DND-41 (cell line): ENCODE data around the gene REG1B.

Experiments used
- ATAC-seq: fragments of 200-7000 bp; cut with Tn5 transposase; 3 replicates; pipeline ENCODE4 v1.9.1; 2021; ENCODE audit warnings: low read depth; ENCODE audit not compliant: insufficient read depth
- DNase-seq: peaks from one replicate; pipeline ENCODE4 v3.0.0-alpha.2; 2020
- H2AFZ ChIP-seq: 2 replicates; pipeline ENCODE4 v1.6.0; 2012; ENCODE audit warnings: low read depth, low read length
- H3K27ac ChIP-seq: 2 replicates; pipeline ENCODE4 v1.5.1; 2012; ENCODE audit warnings: low read length, inconsistent platforms
- H3K27me3 ChIP-seq: fragments of 200-600 bp; sonication (generic); 2 replicates; pipeline ENCODE4 v1.6.0; 2012; ENCODE audit warnings: low read length, mild to moderate bottlenecking, inconsistent platforms; ENCODE audit not compliant: insufficient read depth, poor library complexity
- H3K36me3 ChIP-seq: 2 replicates; pipeline ENCODE4 v1.5.1; 2012; ENCODE audit warnings: low read length, inconsistent platforms; ENCODE audit not compliant: insufficient read depth
- H3K4me1 ChIP-seq: 2 replicates; pipeline ENCODE4 v1.5.1; 2012; ENCODE audit warnings: mild to moderate bottlenecking, low read length; ENCODE audit not compliant: insufficient read depth
- H3K4me2 ChIP-seq: 2 replicates; pipeline ENCODE4 v1.6.0; 2012; ENCODE audit warnings: mild to moderate bottlenecking, moderate library complexity, low read length, inconsistent platforms; ENCODE audit not compliant: insufficient read depth
- H3K4me3 ChIP-seq, 2 experiments: fragments of 200-600 bp in 1 of 2; shearing (Covaris generic) in 1 of 2; 2 replicates each; pipeline ENCODE4 v1.5.1; 2012 to 2016; ENCODE audit warnings: inconsistent platforms in 2 of 2, low read length in 2 of 2, mild to moderate bottlenecking in 2 of 2, low read depth in 1 of 2, moderate library complexity in 1 of 2
- H3K79me2 ChIP-seq: 2 replicates; pipeline ENCODE4 v1.6.0; 2012; ENCODE audit warnings: low read length, inconsistent platforms; ENCODE audit not compliant: insufficient read depth
- H3K9ac ChIP-seq: 2 replicates; pipeline ENCODE4 v1.6.0; 2012; ENCODE audit warnings: low read depth, mild to moderate bottlenecking, inconsistent platforms, low read length, moderate library complexity
- H3K9me3 ChIP-seq: 2 replicates; pipeline ENCODE4 v1.5.1; 2012; ENCODE audit warnings: low read length, moderate library complexity, mild to moderate bottlenecking, inconsistent platforms; ENCODE audit not compliant: insufficient read depth, severe bottlenecking
- H4K20me1 ChIP-seq: 2 replicates; pipeline ENCODE4 v1.6.0; 2012; ENCODE audit warnings: low read length; ENCODE audit not compliant: insufficient read depth
- EZH2 ChIP-seq: IDR thresholded peaks from 3 replicates; pipeline ENCODE4 v1.6.1; 2012; ENCODE audit warnings: borderline replicate concordance, low read depth, mild to moderate bottlenecking, moderate library complexity, low read length, inconsistent platforms; ENCODE audit not compliant: severe bottlenecking
- TF ChIP-seq, protein P1 (sequence below): IDR thresholded peaks from 2 replicates; pipeline ENCODE4 v1.5.1; 2012; ENCODE audit warnings: borderline replicate concordance, low read length, moderate library complexity, mild to moderate bottlenecking; ENCODE audit not compliant: poor library complexity, severe bottlenecking; ENCODE audit errors: extremely low read depth

Gene REG1B

GRCh38 chr2:79105259-79105658, 17.5 kb upstream of the REG1B start:
- Histone ChIP-seq H3K4me2 (no peak overlapping the region), H3K9ac (no peak overlapping the region), H3K9me3 (no peaks in the 10 kb centered on the region), H3K27ac (no peak overlapping the region), H3K4me1 (no peaks in the 10 kb centered on the region), H3K4me3 (no peak overlapping the region), H3K36me3 (no peaks in the 10 kb centered on the region), H2AFZ (no peak overlapping the region), H3K27me3 (no peaks in the 10 kb centered on the region), H4K20me1 (no peaks in the 10 kb centered on the region), H3K79me2 (no peaks in the 10 kb centered on the region)
- TF ChIP-seq EZH2, result no peak
- TF ChIP-seq, protein P1, sequence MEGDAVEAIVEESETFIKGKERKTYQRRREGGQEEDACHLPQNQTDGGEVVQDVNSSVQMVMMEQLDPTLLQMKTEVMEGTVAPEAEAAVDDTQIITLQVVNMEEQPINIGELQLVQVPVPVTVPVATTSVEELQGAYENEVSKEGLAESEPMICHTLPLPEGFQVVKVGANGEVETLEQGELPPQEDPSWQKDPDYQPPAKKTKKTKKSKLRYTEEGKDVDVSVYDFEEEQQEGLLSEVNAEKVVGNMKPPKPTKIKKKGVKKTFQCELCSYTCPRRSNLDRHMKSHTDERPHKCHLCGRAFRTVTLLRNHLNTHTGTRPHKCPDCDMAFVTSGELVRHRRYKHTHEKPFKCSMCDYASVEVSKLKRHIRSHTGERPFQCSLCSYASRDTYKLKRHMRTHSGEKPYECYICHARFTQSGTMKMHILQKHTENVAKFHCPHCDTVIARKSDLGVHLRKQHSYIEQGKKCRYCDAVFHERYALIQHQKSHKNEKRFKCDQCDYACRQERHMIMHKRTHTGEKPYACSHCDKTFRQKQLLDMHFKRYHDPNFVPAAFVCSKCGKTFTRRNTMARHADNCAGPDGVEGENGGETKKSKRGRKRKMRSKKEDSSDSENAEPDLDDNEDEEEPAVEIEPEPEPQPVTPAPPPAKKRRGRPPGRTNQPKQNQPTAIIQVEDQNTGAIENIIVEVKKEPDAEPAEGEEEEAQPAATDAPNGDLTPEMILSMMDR, result no peak
- ATAC-seq (no peak), DNase-seq (no peak)

GRCh38 chr2:79103214-79103613, 15.4 kb upstream of the REG1B start:
- H2AFZ ChIP-seq, result no peak overlapping the region
- H3K27ac ChIP-seq, result no peak overlapping the region
- H3K9ac ChIP-seq, result no peak overlapping the region
- H4K20me1 ChIP-seq, result no peaks in the 10 kb centered on the region
- no peaks in the 10 kb centered on the region for H3K4me1 ChIP-seq
- no peaks in the 10 kb centered on the region for H3K36me3 ChIP-seq
- no peak for TF ChIP-seq EZH2
- TF ChIP-seq, protein P1, result no peak
- no peak overlapping the region for H3K4me2 ChIP-seq
- no peak overlapping the region for H3K4me3 ChIP-seq
- ATAC-seq (no peak), DNase-seq (no peak)
- no peaks in the 10 kb centered on the region for H3K27me3 ChIP-seq
- H3K79me2 ChIP-seq, result no peaks in the 10 kb centered on the region
- no peaks in the 10 kb centered on the region for H3K9me3 ChIP-seq

DNA sequence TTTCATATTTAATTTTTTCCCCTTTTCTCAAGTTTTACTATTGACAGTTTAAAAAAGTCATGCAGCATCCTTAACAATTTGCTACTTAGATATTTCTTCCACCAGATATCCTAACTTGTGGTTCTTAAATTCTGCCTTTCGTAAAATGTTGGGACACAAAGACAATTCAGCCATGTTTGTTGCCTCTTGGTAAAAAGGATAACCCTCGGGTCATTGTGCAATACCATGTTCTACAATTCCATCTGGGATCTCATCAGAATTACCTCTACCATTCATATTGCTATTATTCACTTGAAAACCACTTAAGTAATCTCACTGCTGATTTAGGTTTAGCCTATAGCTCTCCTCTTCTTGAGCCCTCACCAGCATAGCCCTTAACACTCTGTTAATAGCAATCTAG, 13.2 kb upstream of the REG1B start:
- no peak overlapping the region for H3K9ac ChIP-seq
- no peaks in the 10 kb centered on the region for H3K27me3 ChIP-seq
- H4K20me1 ChIP-seq, result no peaks in the 10 kb centered on the region
- H3K4me1 ChIP-seq, result no peaks in the 10 kb centered on the region
- H3K4me2 ChIP-seq, result no peak overlapping the region
- no peak overlapping the region for H3K27ac ChIP-seq
- H3K9me3 ChIP-seq, result no peaks in the 10 kb centered on the region
- no peak overlapping the region for H2AFZ ChIP-seq
- H3K36me3 ChIP-seq, result no peaks in the 10 kb centered on the region
- no peak overlapping the region for H3K4me3 ChIP-seq
- H3K79me2 ChIP-seq, result no peaks in the 10 kb centered on the region
- DNase-seq (no peak), ATAC-seq (no peak)
- TF ChIP-seq, protein P1, result no peak
- no peak for TF ChIP-seq EZH2

- Histone ChIP-seq H2AFZ (no peak overlapping the region), H3K36me3 (no peaks in the 10 kb centered on the region), H3K4me3 (no peak overlapping the region), H3K79me2 (no peaks in the 10 kb centered on the region), H3K9ac (no peak overlapping the region), H3K27me3 (no peaks in the 10 kb centered on the region), H4K20me1 (no peaks in the 10 kb centered on the region), H3K27ac (no peak overlapping the region), H3K4me2 (no peak overlapping the region), H3K9me3 (no peaks in the 10 kb centered on the region), H3K4me1 (no peaks in the 10 kb centered on the region)
- DNase-seq, result no peak
- TF ChIP-seq, protein P1, result no peak
- TF ChIP-seq EZH2, result no peak
- no peak for ATAC-seq
Observed at GRCh38 chr2:79100285-79100684, 12.5 kb upstream of the REG1B start.
